HCEC 1CT (cell line): ENCODE measurements around the gene CLN6.
"Not testable (repeated sequence)": the region's sequence is repeated elsewhere in the genome, so short reads cannot be mapped to it uniquely, and the experiment has no call there.

Source experiments
- DNase-seq: peaks from one replicate; pipeline ENCODE4 v3.0.0-alpha.2; 2017

The CLN6 gene

DNA sequence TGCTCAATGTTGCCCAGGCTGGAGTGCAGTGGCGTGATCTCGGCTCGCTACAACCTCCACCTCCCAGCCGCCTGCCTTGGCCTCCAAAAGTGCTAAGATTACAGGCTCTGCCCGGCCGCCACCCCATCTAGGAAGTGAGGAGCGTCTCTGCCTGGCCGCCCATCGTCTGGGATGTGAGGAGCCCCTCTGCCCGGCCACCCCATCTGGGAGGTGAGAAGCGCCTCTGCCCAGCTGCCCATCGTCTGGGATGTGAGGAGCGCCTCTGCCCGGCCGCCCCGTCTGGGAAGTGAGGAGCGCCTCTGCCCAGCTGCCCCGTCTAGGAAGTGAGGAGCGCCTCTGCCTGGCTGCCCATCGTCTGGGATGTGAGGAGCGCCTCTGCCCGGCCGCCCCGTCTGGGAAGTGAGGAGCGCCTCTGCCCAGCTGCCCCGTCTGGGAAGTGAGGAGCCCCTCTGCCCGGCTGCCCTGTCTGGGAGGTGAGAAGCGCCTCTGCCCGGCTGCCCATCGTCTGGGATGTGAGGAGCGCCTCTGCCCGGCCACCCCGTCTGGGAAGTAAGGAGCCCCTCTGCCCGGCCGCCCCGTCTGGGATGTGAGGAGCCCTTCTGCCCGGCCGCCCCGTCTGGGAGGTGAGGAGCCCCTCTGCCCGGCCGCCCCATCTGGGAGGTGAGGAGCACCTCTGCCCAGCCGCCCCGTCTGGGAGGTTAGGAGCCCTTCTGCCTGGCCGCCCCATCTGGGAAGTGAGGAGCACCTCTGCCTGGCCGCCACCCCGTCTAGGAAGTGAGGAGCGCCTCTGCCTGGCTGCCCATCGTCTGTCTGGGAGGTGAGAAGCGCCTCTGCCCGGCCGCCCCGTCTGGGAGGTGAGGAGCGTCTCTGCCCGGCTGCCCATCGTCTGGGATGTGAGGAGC, 7.7 kb downstream of the CLN6 start:
- not testable (repeated sequence) for DNase-seq

GRCh38 chr15:68220967-68221366, 8.6 kb downstream of the CLN6 start:
- no peak for DNase-seq

DNA sequence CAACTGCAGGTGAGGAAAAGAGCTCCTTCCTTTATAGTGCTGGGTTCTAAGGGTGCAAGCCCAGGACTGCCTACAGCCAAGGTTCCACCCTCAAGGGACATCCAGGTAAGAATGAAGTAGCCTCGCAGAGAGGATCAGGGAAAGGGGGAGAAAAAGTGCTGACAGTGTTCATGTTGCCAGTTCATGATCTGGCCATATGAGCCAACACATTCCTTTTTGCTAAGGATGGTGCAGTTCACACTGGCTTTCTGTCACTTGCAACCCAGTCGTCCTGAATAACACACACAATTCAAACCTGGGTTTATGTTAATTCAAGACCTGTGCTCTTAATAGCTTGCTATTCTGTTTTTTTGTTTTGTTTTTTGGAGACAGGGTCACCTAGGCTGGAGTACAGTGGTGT, 9.0 kb downstream of the CLN6 start:
- no peak for DNase-seq

- no peak for DNase-seq
These were observed 10.4 kb downstream of the CLN6 start for GRCh38 chr15:68218847-68219798.

DNA sequence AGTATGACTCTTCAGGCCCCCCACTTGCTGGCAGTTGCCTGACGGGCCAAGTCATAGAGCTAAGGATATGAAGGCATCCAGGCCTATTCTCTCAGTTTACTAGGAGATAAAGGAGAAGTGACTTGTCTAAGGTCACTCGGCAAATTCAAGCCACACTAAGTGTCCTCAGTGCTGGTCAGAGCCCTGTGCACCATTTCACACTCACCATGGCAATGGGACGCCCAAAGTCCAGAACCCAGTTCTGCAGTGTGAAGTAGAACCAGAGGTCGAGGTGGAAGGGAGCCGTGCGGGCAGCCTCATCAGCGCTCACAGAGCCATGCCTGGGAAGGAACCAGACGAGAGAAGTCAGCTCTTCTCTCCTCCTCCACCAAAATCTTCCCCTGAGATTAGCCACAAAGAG, 11.2 kb downstream of the CLN6 start:
- DNase-seq, result no peak

- no peak for DNase-seq
These were observed 12.2 kb downstream of the CLN6 start for GRCh38 chr15:68217341-68217740.

DNA sequence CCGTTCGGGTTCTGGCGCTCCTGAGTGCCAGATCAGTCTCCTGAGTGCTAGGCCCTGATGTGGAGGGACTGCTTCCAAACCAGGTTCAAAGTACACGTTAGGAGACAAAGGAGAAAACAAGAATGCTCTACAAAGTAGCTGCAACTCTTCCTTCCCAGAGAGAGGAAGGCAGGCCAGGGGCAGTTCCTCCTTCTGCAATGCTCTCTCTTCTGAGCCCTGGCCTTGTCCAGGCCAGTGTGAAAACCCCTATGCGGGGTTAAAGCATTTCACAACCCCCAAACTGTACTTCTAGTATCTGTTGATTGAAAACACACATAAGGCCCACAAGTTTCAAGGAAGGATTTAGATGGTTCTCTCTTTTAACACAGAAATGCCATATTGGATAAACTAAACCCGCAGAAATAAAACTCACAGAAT, 14.7 kb downstream of the CLN6 start:
- DNase-seq, result no peak

DNA sequence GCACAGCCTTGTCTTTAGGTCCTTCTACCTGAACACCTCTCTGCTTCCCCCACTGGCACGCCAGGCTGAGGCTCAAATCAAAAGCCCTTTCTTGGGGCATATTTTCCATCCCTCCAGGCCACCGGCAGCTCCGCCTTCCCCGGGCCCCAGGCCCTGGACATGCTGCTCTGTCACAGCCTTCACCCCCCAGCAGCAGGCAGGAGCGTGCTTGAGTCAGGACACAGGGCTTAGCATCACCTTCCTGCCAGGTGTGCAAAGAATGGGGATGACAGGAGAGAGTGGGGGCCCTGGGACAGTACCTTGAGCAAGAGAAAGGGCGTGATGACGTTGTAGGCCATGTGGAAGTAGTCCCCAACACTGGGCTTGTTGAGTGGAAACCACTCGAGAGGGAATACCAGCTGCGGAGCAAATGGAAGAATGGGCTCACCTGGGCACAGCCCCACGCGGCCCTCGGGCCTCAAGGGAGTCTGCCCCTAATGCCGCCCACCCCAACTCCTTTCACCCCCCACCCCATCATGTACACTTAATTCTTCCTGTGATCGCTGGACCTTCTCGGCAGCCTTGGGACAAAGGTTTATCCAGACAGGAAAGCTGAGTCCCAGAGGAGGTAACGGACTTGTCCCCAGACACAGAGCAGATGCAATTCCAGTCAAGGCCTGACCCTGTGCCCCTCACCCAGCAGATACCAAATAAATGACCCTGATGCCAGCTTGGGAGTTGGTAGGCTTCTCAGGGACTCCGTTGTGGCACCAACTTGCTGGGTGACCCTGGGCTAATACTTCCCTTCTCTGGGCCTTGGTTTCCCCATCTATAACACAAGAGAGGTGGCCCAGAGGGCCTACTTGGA, 15.3 kb downstream of the CLN6 start:
- DNase-seq, result no peak

GRCh38 chr15:68213491-68213845, 16.1 kb downstream of the CLN6 start:
- not testable (repeated sequence) for DNase-seq

- no peak for DNase-seq
These were observed 17.7 kb downstream of the CLN6 start for GRCh38 chr15:68211656-68212320.

DNA sequence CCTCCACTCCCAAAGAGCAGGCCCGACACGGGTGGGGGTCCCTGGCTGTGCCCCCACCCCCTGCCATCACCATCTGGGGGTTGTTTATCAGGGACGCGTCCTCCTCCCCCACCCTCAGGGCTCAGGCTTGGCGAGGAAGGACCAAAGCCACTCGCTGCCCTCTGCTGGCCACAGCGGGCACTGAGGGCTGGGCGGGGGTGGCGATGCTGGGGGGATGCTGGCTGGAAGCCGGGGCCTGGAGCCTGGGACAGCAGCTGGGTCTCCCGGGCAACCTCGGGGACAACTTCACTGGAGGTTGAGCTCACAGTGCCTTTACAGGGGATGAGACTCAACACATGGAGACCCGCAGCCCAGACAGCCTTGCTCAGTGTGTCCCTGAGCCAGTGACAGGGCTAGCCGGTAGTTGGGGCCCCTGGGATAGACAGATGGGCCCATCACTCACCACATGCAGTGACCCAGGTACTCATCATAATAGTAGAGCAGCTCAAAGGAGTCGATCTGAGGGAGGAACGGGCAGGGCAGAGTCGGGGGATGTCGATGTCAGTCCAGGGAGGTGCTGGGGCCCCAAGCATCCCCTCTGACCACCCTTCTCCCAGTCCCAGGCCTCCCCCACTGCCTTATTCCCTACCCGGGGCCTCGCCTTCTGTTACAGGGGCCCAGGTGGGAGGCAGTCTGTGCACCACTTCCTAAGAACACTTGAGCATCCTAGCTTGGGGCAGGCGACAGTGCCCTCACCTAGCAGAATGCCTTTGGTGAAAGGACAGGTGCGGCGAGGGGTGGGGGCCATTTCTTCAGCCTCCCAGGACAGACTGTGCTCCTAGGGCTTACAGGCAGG, 18.5 kb downstream of the CLN6 start:
- DNase-seq, result no peak

- DNase-seq, result no peak
These were observed 19.1 kb downstream of the CLN6 start for GRCh38 chr15:68210409-68210756.

GRCh38 chr15:68209735-68210408, 19.7 kb downstream of the CLN6 start:
- DNase-seq, result no peak

GRCh38 chr15:68209272-68209671, 20.3 kb downstream of the CLN6 start:
- no peak for DNase-seq

- no peak for DNase-seq
These were observed 20.8 kb downstream of the CLN6 start for GRCh38 chr15:68208636-68209240.

DNA sequence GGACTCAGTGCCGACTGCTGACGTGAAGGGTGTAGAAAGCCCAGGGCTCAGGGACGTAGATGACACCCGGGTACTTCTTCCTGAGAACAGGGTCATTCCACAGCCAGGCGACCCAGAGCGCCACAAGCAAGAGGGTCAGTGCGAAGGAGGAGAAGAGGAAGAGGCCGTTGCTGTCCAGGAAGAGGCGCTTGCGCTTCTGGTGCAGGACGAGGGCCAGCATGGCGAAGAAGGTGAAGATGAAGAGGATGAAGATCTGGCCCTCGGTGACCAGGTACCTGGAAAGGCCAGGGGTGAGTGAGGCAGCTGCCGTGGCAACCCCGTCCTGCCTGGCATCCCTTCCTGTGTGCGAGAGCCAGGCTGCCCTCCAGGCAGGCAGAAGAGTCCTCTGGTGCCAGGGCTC, 21.4 kb downstream of the CLN6 start:
- no peak for DNase-seq

DNA sequence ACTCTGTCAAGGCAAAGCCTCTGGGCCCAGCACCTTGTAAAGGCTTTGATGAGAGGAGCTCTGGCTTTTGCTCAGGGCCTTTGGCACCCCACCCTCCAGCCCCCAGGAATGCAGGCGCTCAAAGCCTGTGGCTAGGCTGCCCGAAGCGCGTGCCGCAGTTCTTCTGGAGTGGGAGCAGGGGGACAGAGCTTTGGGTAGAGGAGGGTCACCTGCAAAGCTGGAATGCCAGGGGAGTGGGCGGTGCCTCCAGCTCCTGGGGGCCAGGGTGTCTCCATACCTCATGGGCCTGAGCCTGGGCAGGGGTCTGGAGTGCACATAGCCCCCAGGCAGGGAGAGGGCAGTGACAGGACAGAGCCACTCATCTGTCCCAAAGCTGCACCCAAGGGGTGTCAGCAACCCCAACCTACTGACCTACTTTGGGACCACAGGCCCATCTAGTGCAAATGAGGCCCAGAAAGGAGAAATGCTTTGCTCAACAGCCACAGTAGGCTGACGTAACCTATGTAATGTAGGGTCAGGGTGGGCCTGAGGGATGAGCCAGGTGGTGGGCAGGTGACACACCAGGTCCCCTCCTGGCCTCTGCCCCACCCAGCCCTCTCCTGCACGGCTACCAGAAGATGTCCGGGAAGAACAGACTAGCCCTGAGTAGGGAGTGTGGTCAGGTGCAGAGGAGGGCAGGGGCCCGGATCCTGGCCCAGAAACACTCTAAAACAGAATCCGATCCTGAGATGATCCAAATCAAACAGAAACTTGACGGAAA, 22.2 kb downstream of the CLN6 start:
- DNase-seq, result no peak

GRCh38 chr15:68206711-68207151, 22.8 kb downstream of the CLN6 start:
- DNase-seq, result no peak

- no peak for DNase-seq
These were observed 23.5 kb downstream of the CLN6 start for GRCh38 chr15:68205954-68206539.
